Measurements from ENCODE around the gene ADCY5. TPM values are rescaled to one million over a fixed set of nuclear protein-coding genes. Genes with fewer than 3 reads are reported as not detected.

ADCY5 gene
- total RNA-seq, 2 experiments from 2014 or later: not detected

GRCh38 chr3:123404391-123404790 lies 44.5 kb downstream of the ADCY5 start:
- H3K4me1 Mint-ChIP-seq: no peaks in the 10 kb centered on the region
- H3K4me3 Mint-ChIP-seq: no peak overlapping the region
- peaks cover 13% of the 10 kb centered on the region for H3K27me3 Mint-ChIP-seq
- ATAC-seq: no peak
- H3K27ac Mint-ChIP-seq: no peak overlapping the region
- no peak for DNase-seq
- H3K36me3 Mint-ChIP-seq: no peaks in the 10 kb centered on the region
- CTCF ChIA-PET: no interaction called here
- no peaks in the 10 kb centered on the region for H3K9me3 Mint-ChIP-seq (ENCODE audit: low read depth)

- Mint-ChIP-seq H3K9me3 (ENCODE audit: low read depth) (no peaks in the 10 kb centered on the region), H3K4me3 (no peak overlapping the region), H3K36me3 (no peaks in the 10 kb centered on the region), H3K27ac (no peak overlapping the region), H3K4me1 (no peaks in the 10 kb centered on the region), H3K27me3 (peaks cover 20% of the 10 kb centered on the region)
- CTCF ChIA-PET: no interaction called here
- DNase-seq (no peak), ATAC-seq (no peak)
Measured at GRCh38 chr3:123401836-123402530, 46.9 kb downstream of the ADCY5 start.

GRCh38 chr3:123400169-123400568 lies 48.7 kb downstream of the ADCY5 start:
- Mint-ChIP-seq H3K9me3 (ENCODE audit: low read depth) (no peaks in the 10 kb centered on the region), H3K36me3 (no peaks in the 10 kb centered on the region), H3K4me1 (no peaks in the 10 kb centered on the region), H3K27ac (no peak overlapping the region), H3K27me3 (peaks cover 27% of the 10 kb centered on the region), H3K4me3 (no peak overlapping the region)
- DNase-seq (no peak), ATAC-seq (no peak)
- CTCF ChIA-PET: no interaction called here

GRCh38 chr3:123399653-123400052 lies 49.2 kb downstream of the ADCY5 start:
- H3K27me3 Mint-ChIP-seq: peaks cover 30% of the 10 kb centered on the region
- CTCF ChIA-PET: no interaction called here
- no peak overlapping the region for H3K4me3 Mint-ChIP-seq
- ATAC-seq: no peak
- no peaks in the 10 kb centered on the region for H3K9me3 Mint-ChIP-seq (ENCODE audit: low read depth)
- no peak for DNase-seq
- H3K36me3 Mint-ChIP-seq: no peaks in the 10 kb centered on the region
- no peak overlapping the region for H3K27ac Mint-ChIP-seq
- H3K4me1 Mint-ChIP-seq: no peaks in the 10 kb centered on the region

GRCh38 chr3:123397921-123398785 lies 50.7 kb downstream of the ADCY5 start:
- DNase-seq: no peak
- CTCF ChIA-PET: no interaction called here
- H3K9me3 Mint-ChIP-seq (ENCODE audit: low read depth): no peaks in the 10 kb centered on the region
- H3K4me3 Mint-ChIP-seq: no peak overlapping the region
- no peak for ATAC-seq
- H3K4me1 Mint-ChIP-seq: no peaks in the 10 kb centered on the region
- H3K36me3 Mint-ChIP-seq: no peaks in the 10 kb centered on the region
- H3K27ac Mint-ChIP-seq: no peak overlapping the region
- peaks cover 36% of the 10 kb centered on the region for H3K27me3 Mint-ChIP-seq

GRCh38 chr3:123397050-123397590 lies 51.8 kb downstream of the ADCY5 start:
- DNase-seq (no peak), ATAC-seq (no peak)
- Mint-ChIP-seq H3K4me1 (no peaks in the 10 kb centered on the region), H3K36me3 (no peaks in the 10 kb centered on the region), H3K9me3 (ENCODE audit: low read depth) (no peaks in the 10 kb centered on the region), H3K27me3 (peaks cover 38% of the 10 kb centered on the region), H3K4me3 (no peak overlapping the region), H3K27ac (no peak overlapping the region)
- CTCF ChIA-PET: no interaction called here

- ATAC-seq: no peak
- Mint-ChIP-seq H3K4me3 (no peak overlapping the region), H3K27ac (no peak overlapping the region), H3K4me1 (no peaks in the 10 kb centered on the region), H3K9me3 (ENCODE audit: low read depth) (no peaks in the 10 kb centered on the region), H3K27me3 (peaks cover 40% of the 10 kb centered on the region), H3K36me3 (no peaks in the 10 kb centered on the region)
- no peak for DNase-seq
- CTCF ChIA-PET: no interaction called here
Measured at GRCh38 chr3:123396171-123397049, 52.5 kb downstream of the ADCY5 start.

GRCh38 chr3:123395235-123395634 lies 53.7 kb downstream of the ADCY5 start:
- CTCF ChIA-PET: no interaction called here
- no peaks in the 10 kb centered on the region for H3K36me3 Mint-ChIP-seq
- H3K27me3 Mint-ChIP-seq: peaks cover 39% of the 10 kb centered on the region
- no peaks in the 10 kb centered on the region for H3K9me3 Mint-ChIP-seq (ENCODE audit: low read depth)
- H3K4me3 Mint-ChIP-seq: no peak overlapping the region
- H3K27ac Mint-ChIP-seq: no peak overlapping the region
- no peak for DNase-seq
- ATAC-seq: no peak
- H3K4me1 Mint-ChIP-seq: no peaks in the 10 kb centered on the region

- no peak overlapping the region for H3K4me3 Mint-ChIP-seq
- DNase-seq (no peak), ATAC-seq (no peak)
- CTCF ChIA-PET: no interaction called here
- H3K9me3 Mint-ChIP-seq (ENCODE audit: low read depth): no peaks in the 10 kb centered on the region
- H3K4me1 Mint-ChIP-seq: no peaks in the 10 kb centered on the region
- peaks cover 31% of the 10 kb centered on the region for H3K27me3 Mint-ChIP-seq
- H3K36me3 Mint-ChIP-seq: no peaks in the 10 kb centered on the region
- no peak overlapping the region for H3K27ac Mint-ChIP-seq
Measured at GRCh38 chr3:123394391-123395020, 54.4 kb downstream of the ADCY5 start.

- ATAC-seq (no peak), DNase-seq (no peak)
- CTCF ChIA-PET: no interaction called here
- Mint-ChIP-seq H3K9me3 (ENCODE audit: low read depth) (no peaks in the 10 kb centered on the region), H3K4me1 (no peaks in the 10 kb centered on the region), H3K36me3 (no peaks in the 10 kb centered on the region), H3K27me3 (peaks cover 27% of the 10 kb centered on the region), H3K4me3 (no peak overlapping the region), H3K27ac (no peak overlapping the region)
Measured at GRCh38 chr3:123392871-123393620, 55.8 kb downstream of the ADCY5 start.

- Mint-ChIP-seq H3K27ac (no peak overlapping the region), H3K36me3 (no peaks in the 10 kb centered on the region), H3K4me1 (no peaks in the 10 kb centered on the region), H3K4me3 (no peak overlapping the region), H3K27me3 (peaks cover 29% of the 10 kb centered on the region), H3K9me3 (ENCODE audit: low read depth) (no peaks in the 10 kb centered on the region)
- DNase-seq (no peak), ATAC-seq (no peak)
- CTCF ChIA-PET: interaction anchor here (1.0 kb wide), 1 partner anchor 15 kb away, joined by 3 read pairs; no protein-coding TSS in a partner anchor
Measured at GRCh38 chr3:123392368-123392767, 56.5 kb downstream of the ADCY5 start.

GRCh38 chr3:123390865-123391600 lies 57.9 kb downstream of the ADCY5 start:
- H3K4me3 Mint-ChIP-seq: no peak overlapping the region
- H3K4me1 Mint-ChIP-seq: no peaks in the 10 kb centered on the region
- H3K9me3 Mint-ChIP-seq (ENCODE audit: low read depth): no peaks in the 10 kb centered on the region
- DNase-seq (no peak), ATAC-seq (no peak)
- H3K27ac Mint-ChIP-seq: no peak overlapping the region
- peaks cover 41% of the 10 kb centered on the region for H3K27me3 Mint-ChIP-seq
- no peaks in the 10 kb centered on the region for H3K36me3 Mint-ChIP-seq
- CTCF ChIA-PET: interaction anchor here (1.0 kb wide), 1 partner anchor 14 kb away, joined by 3 read pairs; no protein-coding TSS in a partner anchor

Data from activated CD8-positive, alpha-beta memory T cell treated with anti-CD3 and anti-CD28 coated beads, Interleukin-2, amount 10 ng/mL, durations not matched to agents 7 days and 5 days (primary cell).